Measurements from ENCODE around the gene NFATC3. TPM values are rescaled to one million over a fixed set of nuclear protein-coding genes. Genes with fewer than 3 reads are reported as not detected.
A peak's percentile ranks its signal among the peaks of the same experiment; 100 is the strongest.
"Not testable (repeated sequence)": the region's sequence is repeated elsewhere in the genome, so short reads cannot be mapped to it uniquely, and the experiment has no call there.

Gene NFATC3
- total RNA-seq, 4 donors from 2014 or later = 22.6 to 74.0 (median 48.4) TPM

GRCh38 chr16:68113765-68114240 is 28.6 kb downstream of the NFATC3 start:
- Histone ChIP-seq H3K27ac (no peak overlapping the region), H3K4me1 (peaks cover 0 to 4% of the 10 kb centered on the region in 2 donors), H3K27me3 (no peaks in the 10 kb centered on the region), H3K4me3 (no peak overlapping the region), H3K9me3 (no peaks in the 10 kb centered on the region), H3K36me3 (no peaks in the 10 kb centered on the region)
- intact Hi-C loops (cut with DNase I; ENCODE audit: low total_unique reads) = no loop called here
- TF ChIP-seq POLR2A (IDR thresholded peaks at IDR 0.05) (no peak), CTCF (IDR thresholded peaks at IDR 0.05) (no peak)
- DNase-seq = no peak

- H3K27me3 ChIP-seq; H3K4me1 ChIP-seq; H3K4me3 ChIP-seq; H3K9me3 ChIP-seq; H3K27ac ChIP-seq; DNase-seq; intact Hi-C loops (cut with DNase I; ENCODE audit: low total_unique reads); H3K36me3 ChIP-seq: not testable (repeated sequence)
Measured at GRCh38 chr16:68114939-68115338, 29.8 kb downstream of the NFATC3 start.

GRCh38 chr16:68115851-68116250 is 30.7 kb downstream of the NFATC3 start:
- TF ChIP-seq POLR2A (IDR thresholded peaks at IDR 0.05) (no peak), CTCF (IDR thresholded peaks at IDR 0.05) (no peak)
- DNase-seq = no peak
- intact Hi-C loops (cut with DNase I; ENCODE audit: low total_unique reads) = no loop called here
- no peaks in the 10 kb centered on the region for H3K9me3 ChIP-seq
- H3K27me3 ChIP-seq = no peaks in the 10 kb centered on the region
- H3K4me3 ChIP-seq = no peak overlapping the region
- no peaks in the 10 kb centered on the region for H3K36me3 ChIP-seq
- H3K27ac ChIP-seq = no peak overlapping the region
- H3K4me1 ChIP-seq = peaks cover 0 to 4% of the 10 kb centered on the region in 2 donors

- no peaks in the 10 kb centered on the region for H3K27me3 ChIP-seq
- H3K36me3 ChIP-seq = no peaks in the 10 kb centered on the region
- intact Hi-C loops (cut with DNase I; ENCODE audit: low total_unique reads) = no loop called here
- H3K9me3 ChIP-seq = no peaks in the 10 kb centered on the region
- DNase-seq = no peak
- H3K4me3 ChIP-seq = no peak overlapping the region
- H3K4me1 ChIP-seq = peaks cover 0 to 4% of the 10 kb centered on the region in 2 donors
- TF ChIP-seq POLR2A (IDR thresholded peaks at IDR 0.05) (no peak), CTCF (IDR thresholded peaks at IDR 0.05) (peak in 3 of 4 experiments; percentile 12 to 29 (median 21))
- no peak overlapping the region for H3K27ac ChIP-seq
Measured at GRCh38 chr16:68116256-68116867, 31.2 kb downstream of the NFATC3 start.

- Histone ChIP-seq H3K27me3 (no peaks in the 10 kb centered on the region), H3K9me3 (no peaks in the 10 kb centered on the region), H3K4me3 (no peak overlapping the region), H3K27ac (no peak overlapping the region), H3K4me1 (peaks cover 0 to 4% of the 10 kb centered on the region in 2 donors), H3K36me3 (no peaks in the 10 kb centered on the region)
- no peak for DNase-seq
- TF ChIP-seq POLR2A (IDR thresholded peaks at IDR 0.05) (no peak), CTCF (IDR thresholded peaks at IDR 0.05) (no peak)
- intact Hi-C loops (cut with DNase I; ENCODE audit: low total_unique reads) = no loop called here
Measured at GRCh38 chr16:68117884-68118283, 32.7 kb downstream of the NFATC3 start.

- H3K27me3 ChIP-seq; H3K9me3 ChIP-seq; intact Hi-C loops (cut with DNase I; ENCODE audit: low total_unique reads): not testable (repeated sequence)
Measured at GRCh38 chr16:68118954-68119353, 33.8 kb downstream of the NFATC3 start.

GRCh38 chr16:68120496-68120895 is 35.3 kb downstream of the NFATC3 start:
- H3K9me3 ChIP-seq; H3K4me3 ChIP-seq; H3K4me1 ChIP-seq; intact Hi-C loops (cut with DNase I; ENCODE audit: low total_unique reads); H3K36me3 ChIP-seq; H3K27ac ChIP-seq; H3K27me3 ChIP-seq; DNase-seq: not testable (repeated sequence)

More at GRCh38 chr16:68118954-68119353, 33.8 kb downstream of the NFATC3 start:
- H3K27ac ChIP-seq, H3K4me3 ChIP-seq, H3K4me1 ChIP-seq, DNase-seq, H3K36me3 ChIP-seq: not testable (repeated sequence)

Measured in uterus (tissue), 4 donors.